ENCODE results near the gene SHTN1. TPM values are rescaled to one million over a fixed set of nuclear protein-coding genes. Genes with fewer than 3 reads are reported as not detected.
A peak's percentile ranks its signal among the peaks of the same experiment; 100 is the strongest.

SHTN1 gene
- total RNA-seq, 4 donors from 2014 or later: 16.8 to 45.8 (median 20.4) TPM

DNA sequence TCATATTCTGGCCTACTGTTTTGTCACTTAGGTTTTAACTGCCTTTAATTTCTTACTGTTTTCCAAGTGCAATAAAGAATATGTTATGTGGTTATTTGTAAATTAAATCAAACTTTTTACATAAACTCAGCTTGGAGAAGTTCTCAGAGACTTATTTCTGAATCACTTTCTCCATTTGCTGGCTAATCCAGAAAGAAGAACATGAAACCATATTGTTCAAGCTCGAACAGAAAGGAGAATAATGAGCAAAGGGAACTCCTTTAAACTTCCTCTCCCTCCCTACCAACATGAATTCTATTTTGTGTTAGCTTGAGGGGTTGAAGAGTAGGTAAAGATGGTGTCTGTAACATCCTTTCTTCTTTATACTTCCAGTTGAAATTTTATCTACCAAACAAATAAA is 52.3 kb downstream of the SHTN1 start:
- H3K36me3 ChIP-seq: no peaks in the 10 kb centered on the region
- no peaks in the 10 kb centered on the region for H3K27me3 ChIP-seq
- DNase-seq: no peak
- intact Hi-C loops (cut with DNase I; ENCODE audit: low total_unique reads) (no loop called here), in situ Hi-C loops (cut with MboI; ENCODE audit: low pct_ligation_motif_present in 1 of 4, low pct_unique_long_range_greater_than_20kb in 1 of 4, low sequenced_read_pairs in 3 of 4) (no loop called here)
- H3K4me3 ChIP-seq: no peak overlapping the region
- WGBS, 2 donors (ENCODE audit: low coverage in 1 of 2): 49 to 50% methylated on average over 1 of the region's 1 CpG
- no peaks in the 10 kb centered on the region for H3K9me3 ChIP-seq
- H3K27ac ChIP-seq: no peak overlapping the region
- peaks cover 0 to 2% (median 0%) of the 10 kb centered on the region in 4 donors for H3K4me1 ChIP-seq
- no peak for TF ChIP-seq EP300 (IDR thresholded peaks at IDR 0.05; ENCODE audit: low read depth)
- no peak for TF ChIP-seq POLR2A (IDR thresholded peaks at IDR 0.05)
- TF ChIP-seq POLR2AphosphoS5 (IDR thresholded peaks at IDR 0.05): no peak
- TF ChIP-seq, protein P1, sequence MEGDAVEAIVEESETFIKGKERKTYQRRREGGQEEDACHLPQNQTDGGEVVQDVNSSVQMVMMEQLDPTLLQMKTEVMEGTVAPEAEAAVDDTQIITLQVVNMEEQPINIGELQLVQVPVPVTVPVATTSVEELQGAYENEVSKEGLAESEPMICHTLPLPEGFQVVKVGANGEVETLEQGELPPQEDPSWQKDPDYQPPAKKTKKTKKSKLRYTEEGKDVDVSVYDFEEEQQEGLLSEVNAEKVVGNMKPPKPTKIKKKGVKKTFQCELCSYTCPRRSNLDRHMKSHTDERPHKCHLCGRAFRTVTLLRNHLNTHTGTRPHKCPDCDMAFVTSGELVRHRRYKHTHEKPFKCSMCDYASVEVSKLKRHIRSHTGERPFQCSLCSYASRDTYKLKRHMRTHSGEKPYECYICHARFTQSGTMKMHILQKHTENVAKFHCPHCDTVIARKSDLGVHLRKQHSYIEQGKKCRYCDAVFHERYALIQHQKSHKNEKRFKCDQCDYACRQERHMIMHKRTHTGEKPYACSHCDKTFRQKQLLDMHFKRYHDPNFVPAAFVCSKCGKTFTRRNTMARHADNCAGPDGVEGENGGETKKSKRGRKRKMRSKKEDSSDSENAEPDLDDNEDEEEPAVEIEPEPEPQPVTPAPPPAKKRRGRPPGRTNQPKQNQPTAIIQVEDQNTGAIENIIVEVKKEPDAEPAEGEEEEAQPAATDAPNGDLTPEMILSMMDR (IDR thresholded peaks at IDR 0.05): no peak

DNA sequence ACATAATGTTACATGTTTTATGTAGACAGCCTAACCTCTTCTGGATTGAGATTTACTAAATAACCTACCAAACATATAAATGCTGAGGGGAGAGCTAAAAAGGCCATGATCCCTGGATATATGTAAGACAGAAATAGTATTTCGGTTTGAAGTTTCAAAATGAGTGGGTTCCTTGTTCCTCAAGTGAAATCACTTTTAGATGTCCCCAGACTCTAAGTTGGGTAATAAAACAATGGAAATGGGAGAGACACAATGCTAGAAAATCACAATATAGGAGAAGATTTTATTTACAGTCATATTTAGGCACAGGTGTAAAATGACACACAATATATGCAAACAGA is 56.5 kb downstream of the SHTN1 start:
- 61 to 89% methylated on average over 1 of the region's 1 CpG for WGBS, 2 donors (ENCODE audit: low coverage in 1 of 2)
- no peak for TF ChIP-seq POLR2AphosphoS5 (IDR thresholded peaks at IDR 0.05)
- TF ChIP-seq, protein P1 (IDR thresholded peaks at IDR 0.05): no peak
- TF ChIP-seq EP300 (IDR thresholded peaks at IDR 0.05; ENCODE audit: low read depth): no peak
- TF ChIP-seq POLR2A (IDR thresholded peaks at IDR 0.05): no peak
- no peaks in the 10 kb centered on the region for H3K9me3 ChIP-seq
- in situ Hi-C loops (cut with MboI; ENCODE audit: low pct_ligation_motif_present in 1 of 4, low pct_unique_long_range_greater_than_20kb in 1 of 4, low sequenced_read_pairs in 3 of 4): no loop called here
- intact Hi-C loops (cut with DNase I; ENCODE audit: low total_unique reads): no loop called here
- no peak overlapping the region for H3K27ac ChIP-seq
- peaks cover 0 to 5% (median 0%) of the 10 kb centered on the region in 4 donors for H3K4me1 ChIP-seq
- no peaks in the 10 kb centered on the region for H3K27me3 ChIP-seq
- H3K36me3 ChIP-seq: no peaks in the 10 kb centered on the region
- DNase-seq: no peak
- no peak overlapping the region for H3K4me3 ChIP-seq

- Histone ChIP-seq H3K36me3 (no peaks in the 10 kb centered on the region), H3K4me1 (peaks cover 0 to 5% (median 0%) of the 10 kb centered on the region in 4 donors), H3K27me3 (no peaks in the 10 kb centered on the region), H3K27ac (peak overlapping the region in 1 of 4 donors; percentile 38), H3K9me3 (no peaks in the 10 kb centered on the region), H3K4me3 (no peak overlapping the region)
- no peak for DNase-seq
- 20 to 46% methylated on average over 2 of the region's 2 CpGs for WGBS, 2 donors (ENCODE audit: low coverage in 1 of 2)
- TF ChIP-seq EP300 (IDR thresholded peaks at IDR 0.05; ENCODE audit: low read depth) (no peak), POLR2A (IDR thresholded peaks at IDR 0.05) (no peak), POLR2AphosphoS5 (IDR thresholded peaks at IDR 0.05) (no peak)
- TF ChIP-seq, protein P1 (IDR thresholded peaks at IDR 0.05): no peak
- in situ Hi-C loops (cut with MboI; ENCODE audit: low pct_ligation_motif_present in 1 of 4, low pct_unique_long_range_greater_than_20kb in 1 of 4, low sequenced_read_pairs in 3 of 4): no loop called here
- intact Hi-C loops (cut with DNase I; ENCODE audit: low total_unique reads): no loop called here
Measured at GRCh38 chr10:116947841-116948529, 57.0 kb downstream of the SHTN1 start.

DNA sequence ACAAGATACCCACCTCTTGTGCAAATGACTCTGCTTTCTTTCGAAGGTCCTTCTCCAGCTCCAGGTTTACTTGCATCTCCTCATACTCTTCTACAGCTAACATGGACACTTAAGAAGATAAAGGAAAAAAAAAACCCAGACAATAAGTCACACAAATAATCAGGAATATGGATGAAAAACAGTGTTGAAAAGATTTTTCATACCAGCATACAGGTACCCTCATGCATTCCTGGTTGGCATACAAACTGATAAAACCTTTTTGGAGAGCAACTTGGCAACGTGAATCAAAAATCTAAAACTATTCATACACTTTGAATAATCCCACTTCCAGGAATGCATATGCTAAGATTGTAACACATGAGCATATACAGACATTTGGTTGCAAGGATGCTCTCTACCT is 60.1 kb downstream of the SHTN1 start:
- in situ Hi-C loops (cut with MboI; ENCODE audit: low pct_ligation_motif_present in 1 of 4, low pct_unique_long_range_greater_than_20kb in 1 of 4, low sequenced_read_pairs in 3 of 4): no loop called here
- H3K27ac ChIP-seq: no peak overlapping the region

More for the DNA sequence above, 60.1 kb downstream of the SHTN1 start:
- Histone ChIP-seq H3K9me3 (no peaks in the 10 kb centered on the region), H3K4me1 (peaks cover 0 to 5% (median 0%) of the 10 kb centered on the region in 4 donors), H3K27me3 (no peaks in the 10 kb centered on the region), H3K36me3 (peaks cover 0 to 7% (median 3%) of the 10 kb centered on the region in 4 donors), H3K4me3 (no peak overlapping the region)
- no peak for TF ChIP-seq EP300 (IDR thresholded peaks at IDR 0.05; ENCODE audit: low read depth)
- no peak for TF ChIP-seq POLR2A (IDR thresholded peaks at IDR 0.05)
- no peak for TF ChIP-seq POLR2AphosphoS5 (IDR thresholded peaks at IDR 0.05)
- intact Hi-C loops (cut with DNase I; ENCODE audit: low total_unique reads): no loop called here
- DNase-seq: no peak
- 81 to 83% methylated on average over 2 of the region's 2 CpGs for WGBS, 2 donors (ENCODE audit: low coverage in 1 of 2)
